ENCODE results near the gene SIRT5. TPM values are rescaled to one million over a fixed set of nuclear protein-coding genes. Genes with fewer than 3 reads are reported as not detected.

The SIRT5 gene
- total RNA-seq, 1 experiment from 2014 or later, result 19.0 TPM

GRCh38 chr6:13559251-13559650, 15.2 kb upstream of the SIRT5 start:
- Histone ChIP-seq H3K9me3 (no peaks in the 10 kb centered on the region), H3K4me1 (no peaks in the 10 kb centered on the region), H3K4me3 (ENCODE audit: low read depth, low read length) (no peak overlapping the region), H3K27me3 (replicated peaks; ENCODE audit: control insufficient read depth, insufficient read depth, low read length) (no peaks in the 10 kb centered on the region), H3K36me3 (ENCODE audit: control insufficient read depth, insufficient read depth, low read length) (no peaks in the 10 kb centered on the region)
- BruUV-seq (replicated peaks), result no TSS peak
- no peaks in the 10 kb centered on the region for H3K9me3 Mint-ChIP-seq (ENCODE audit: unreplicated experiment)
- DNase-seq, result no peak
- ChIA-PET CTCF (interaction anchor here (0.6 kb wide), 1 partner anchor 297 kb away, joined by 4 read pairs; no protein-coding TSS in a partner anchor), POLR2A (no interaction called here)
- no peaks in the 10 kb centered on the region for H3K36me3 Mint-ChIP-seq (ENCODE audit: insufficient read depth, unreplicated experiment)
- intact Hi-C loops (cut with micrococcal nuclease; ENCODE audit: unreplicated experiment), result no loop called here
- TF ChIP-seq CTCF (IDR thresholded peaks at IDR 0.05; ENCODE audit: insufficient read depth in 1 of 2, low read depth in 1 of 2, low read length in 1 of 2, severe bottlenecking in 1 of 2, unreplicated experiment in 1 of 2), result no peak
- H3K4me3 Mint-ChIP-seq (ENCODE audit: unreplicated experiment), result no peak overlapping the region
- H3K4me1 Mint-ChIP-seq (ENCODE audit: low read depth, unreplicated experiment), result no peaks in the 10 kb centered on the region
- H3K27me3 Mint-ChIP-seq (ENCODE audit: insufficient read depth, unreplicated experiment), result peaks cover 6% of the 10 kb centered on the region
- no peak overlapping the region for H3K27ac Mint-ChIP-seq (ENCODE audit: unreplicated experiment)

- no peaks in the 10 kb centered on the region for H3K36me3 ChIP-seq (ENCODE audit: control insufficient read depth, insufficient read depth, low read length)
- Mint-ChIP-seq H3K4me1 (ENCODE audit: low read depth, unreplicated experiment) (no peaks in the 10 kb centered on the region), H3K36me3 (ENCODE audit: insufficient read depth, unreplicated experiment) (no peaks in the 10 kb centered on the region), H3K27me3 (ENCODE audit: insufficient read depth, unreplicated experiment) (peaks cover 4% of the 10 kb centered on the region), H3K27ac (ENCODE audit: unreplicated experiment) (no peak overlapping the region), H3K4me3 (ENCODE audit: unreplicated experiment) (no peak overlapping the region), H3K9me3 (ENCODE audit: unreplicated experiment) (no peaks in the 10 kb centered on the region)
- H3K4me1 ChIP-seq, result no peaks in the 10 kb centered on the region
- H3K9me3 ChIP-seq, result no peaks in the 10 kb centered on the region
- no peak for DNase-seq
- no peak for TF ChIP-seq CTCF (IDR thresholded peaks at IDR 0.05; ENCODE audit: insufficient read depth in 1 of 2, low read depth in 1 of 2, low read length in 1 of 2, severe bottlenecking in 1 of 2, unreplicated experiment in 1 of 2)
- POLR2A ChIA-PET, result interaction anchor here (0.6 kb wide), 1 partner anchor 404 kb away, joined by 3 read pairs; no protein-coding TSS in a partner anchor
- no peaks in the 10 kb centered on the region for H3K27me3 ChIP-seq (replicated peaks; ENCODE audit: control insufficient read depth, insufficient read depth, low read length)
- BruUV-seq (replicated peaks), result no TSS peak
- intact Hi-C loops (cut with micrococcal nuclease; ENCODE audit: unreplicated experiment), result no loop called here
- no peak overlapping the region for H3K4me3 ChIP-seq (ENCODE audit: low read depth, low read length)
- CTCF ChIA-PET, result interaction anchor here (0.6 kb wide), 1 partner anchor 296 kb away, joined by 4 read pairs; no protein-coding TSS in a partner anchor
Observed at GRCh38 chr6:13559968-13560650, 14.3 kb upstream of the SIRT5 start.

GRCh38 chr6:13560651-13561044, 13.8 kb upstream of the SIRT5 start:
- Histone ChIP-seq H3K4me3 (ENCODE audit: low read depth, low read length) (no peak overlapping the region), H3K27me3 (replicated peaks; ENCODE audit: control insufficient read depth, insufficient read depth, low read length) (no peaks in the 10 kb centered on the region), H3K36me3 (ENCODE audit: control insufficient read depth, insufficient read depth, low read length) (no peaks in the 10 kb centered on the region), H3K4me1 (no peaks in the 10 kb centered on the region), H3K9me3 (no peaks in the 10 kb centered on the region)
- no peaks in the 10 kb centered on the region for H3K36me3 Mint-ChIP-seq (ENCODE audit: insufficient read depth, unreplicated experiment)
- POLR2A ChIA-PET, result interaction anchor here (0.6 kb wide), 1 partner anchor 405 kb away, joined by 3 read pairs; no protein-coding TSS in a partner anchor
- no peaks in the 10 kb centered on the region for H3K9me3 Mint-ChIP-seq (ENCODE audit: unreplicated experiment)
- intact Hi-C loops (cut with micrococcal nuclease; ENCODE audit: unreplicated experiment), result no loop called here
- no peaks in the 10 kb centered on the region for H3K4me1 Mint-ChIP-seq (ENCODE audit: low read depth, unreplicated experiment)
- no peak overlapping the region for H3K27ac Mint-ChIP-seq (ENCODE audit: unreplicated experiment)
- DNase-seq, result no peak
- CTCF ChIA-PET, result interaction anchor here (0.6 to 2.1 kb wide), 2 partner anchors 14 to 67 kb away, joined by 5 to 7 read pairs; partner anchors contain the start of gene SIRT5
- no TSS peak for BruUV-seq (replicated peaks)
- TF ChIP-seq CTCF (IDR thresholded peaks at IDR 0.05; ENCODE audit: insufficient read depth in 1 of 2, low read depth in 1 of 2, low read length in 1 of 2, severe bottlenecking in 1 of 2, unreplicated experiment in 1 of 2), result no peak
- H3K4me3 Mint-ChIP-seq (ENCODE audit: unreplicated experiment), result no peak overlapping the region
- H3K27me3 Mint-ChIP-seq (ENCODE audit: insufficient read depth, unreplicated experiment), result peaks cover 3% of the 10 kb centered on the region

Data from Caco-2 (cell line).